HG03571 (cell line): Measurements from ENCODE around the gene L1TD1.
"Not testable (repeated sequence)": the region's sequence is repeated elsewhere in the genome, so short reads cannot be mapped to it uniquely, and the experiment has no call there.

ENCODE experiments used
- ATAC-seq: cut with Tn5 transposase; IDR thresholded peaks from one replicate; pipeline ENCODE4 v1.9.1; 2021; ENCODE audit not compliant: unreplicated experiment

L1TD1 gene

DNA sequence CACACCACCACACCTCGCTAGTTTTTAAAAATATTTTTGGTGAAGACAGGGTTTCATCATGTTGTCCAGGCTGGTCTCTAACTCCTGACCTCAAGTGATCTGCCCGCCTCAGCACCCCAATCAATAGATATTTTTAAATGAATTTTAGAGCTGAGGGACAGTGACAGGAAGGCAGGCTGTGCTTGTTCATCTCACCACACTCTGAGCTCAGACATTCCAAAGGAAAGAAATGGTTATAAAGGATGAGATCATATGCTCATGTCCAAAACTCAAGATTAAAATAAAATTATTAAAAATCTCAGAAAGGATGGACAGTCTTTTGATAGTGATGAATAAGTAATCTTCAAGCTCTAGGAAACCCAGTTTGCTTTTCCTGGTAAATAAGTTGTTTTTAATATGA, 40.9 kb downstream of the L1TD1 start:
- no peak for ATAC-seq

DNA sequence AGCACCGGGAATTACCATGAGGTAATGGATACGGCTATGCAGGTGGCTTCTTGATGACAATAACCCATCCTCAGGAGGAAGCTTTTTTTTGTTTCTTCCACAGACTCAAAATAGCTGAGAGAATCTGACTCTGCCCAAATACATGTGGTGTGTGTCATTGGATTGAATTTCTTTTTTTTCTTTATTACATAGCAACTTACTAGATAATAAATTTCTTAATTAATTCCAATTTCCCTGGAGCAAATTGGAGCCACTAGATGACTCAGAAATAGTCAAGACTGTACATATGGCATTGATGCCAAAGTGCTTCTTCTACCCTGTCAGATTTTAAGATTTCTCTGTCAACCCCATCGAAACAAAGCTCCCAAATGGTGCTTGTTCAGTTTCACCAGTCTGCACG, 42.7 kb downstream of the L1TD1 start:
- no peak for ATAC-seq

DNA sequence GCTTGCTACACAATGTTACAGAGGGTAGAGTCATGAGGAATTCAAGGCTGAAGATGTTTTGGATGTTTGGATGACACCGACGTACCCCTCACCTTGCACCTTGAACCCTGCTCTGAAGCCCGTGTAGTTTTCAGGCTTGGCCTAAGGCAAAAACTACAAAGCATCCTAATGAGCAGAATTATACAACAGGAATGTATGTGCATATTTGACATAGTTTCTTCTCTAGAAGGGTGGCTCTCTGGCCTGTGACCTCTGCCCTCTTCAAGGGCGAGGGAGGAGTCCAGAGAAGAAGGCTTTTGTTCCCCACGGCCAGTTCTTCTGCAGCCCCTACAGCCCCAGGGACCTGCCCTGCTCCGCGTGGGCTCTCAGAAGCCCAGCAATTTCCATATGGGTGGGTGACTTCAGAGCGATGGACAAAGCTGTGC, 43.3 kb downstream of the L1TD1 start:
- ATAC-seq, result no peak

GRCh38 chr1:62238507-62238906, 43.9 kb downstream of the L1TD1 start:
- ATAC-seq, result no peak

DNA sequence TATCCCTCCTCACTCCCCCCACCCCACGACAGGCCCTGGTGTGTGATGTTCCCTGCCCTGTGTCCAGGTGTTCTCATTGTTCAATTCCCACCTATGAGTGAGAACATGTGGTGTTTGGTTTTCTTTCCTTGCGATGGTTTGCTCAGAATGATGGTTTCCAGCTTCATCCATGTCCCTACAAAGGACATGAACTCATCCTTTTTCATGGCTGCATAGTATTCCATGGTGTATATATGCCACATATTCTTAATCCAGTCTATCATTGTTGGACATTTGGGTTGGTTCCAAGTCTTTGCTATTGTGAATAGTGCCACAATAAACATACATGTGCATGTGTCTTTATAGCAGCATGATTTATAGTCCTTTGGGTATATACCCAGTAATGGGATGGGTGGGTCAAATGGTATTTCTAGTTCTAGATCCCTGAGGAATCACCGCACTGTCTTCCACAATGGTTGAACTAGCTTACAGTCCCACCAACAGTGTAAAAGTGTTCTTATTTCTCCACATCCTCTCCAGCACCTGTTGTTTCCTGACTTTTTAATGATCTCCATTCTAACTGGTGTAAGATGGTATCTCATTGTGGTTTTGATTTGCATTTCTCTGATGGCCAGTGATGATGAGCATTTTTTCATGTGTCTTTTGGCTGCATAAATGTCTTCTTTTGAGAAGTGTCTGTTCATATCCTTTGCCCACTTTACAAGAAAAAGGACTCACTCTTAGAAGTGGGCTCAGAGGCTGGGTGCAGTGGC, 45.2 kb downstream of the L1TD1 start:
- ATAC-seq, result not testable (repeated sequence)

- ATAC-seq, result no peak
Measured at GRCh38 chr1:62240651-62241370, 46.2 kb downstream of the L1TD1 start.

- ATAC-seq, result no peak
Measured at GRCh38 chr1:62241371-62242131, 46.9 kb downstream of the L1TD1 start.

- not testable (repeated sequence) for ATAC-seq
Measured at GRCh38 chr1:62244380-62244779, 49.7 kb downstream of the L1TD1 start.

GRCh38 chr1:62245201-62245600, 50.6 kb downstream of the L1TD1 start:
- no peak for ATAC-seq

DNA sequence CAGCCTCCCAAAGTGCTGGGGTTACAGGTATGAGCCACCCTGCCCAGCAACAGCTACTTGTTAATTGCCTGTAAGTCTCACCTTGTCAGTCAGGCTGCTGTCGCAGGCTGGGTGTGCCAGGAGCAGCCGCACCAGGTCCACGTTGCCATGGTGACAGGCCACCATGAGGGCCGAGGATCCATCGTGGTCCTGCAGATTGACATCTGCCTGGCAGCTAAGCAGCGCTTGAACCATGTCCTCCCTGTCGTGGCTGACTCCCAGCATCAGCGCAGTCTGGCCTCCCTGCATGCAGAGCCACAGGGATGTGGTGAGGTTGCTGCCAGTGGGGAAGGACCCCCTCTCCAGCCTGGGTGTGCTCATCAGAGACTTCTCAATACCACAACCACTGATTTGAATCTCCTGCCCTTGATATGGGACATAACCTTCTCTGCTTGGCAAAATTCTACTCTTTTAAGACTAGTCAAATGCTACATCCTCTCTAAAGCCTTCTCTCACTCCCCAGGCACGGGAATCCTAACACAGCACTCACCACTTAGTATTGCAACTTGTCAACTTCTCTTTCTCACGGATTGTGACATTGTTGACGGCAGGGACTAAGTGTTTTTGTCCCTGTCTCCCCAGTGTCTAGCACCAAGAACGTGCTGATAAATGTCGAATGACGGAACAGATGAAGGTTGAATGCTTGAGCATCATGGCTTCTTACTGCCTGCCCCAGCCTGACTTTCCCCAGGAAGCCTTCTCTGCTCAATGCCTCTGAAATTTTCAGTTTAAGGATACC, 52.9 kb downstream of the L1TD1 start:
- no peak for ATAC-seq

- no peak for ATAC-seq
Measured at GRCh38 chr1:62250126-62250726, 55.6 kb downstream of the L1TD1 start.

DNA sequence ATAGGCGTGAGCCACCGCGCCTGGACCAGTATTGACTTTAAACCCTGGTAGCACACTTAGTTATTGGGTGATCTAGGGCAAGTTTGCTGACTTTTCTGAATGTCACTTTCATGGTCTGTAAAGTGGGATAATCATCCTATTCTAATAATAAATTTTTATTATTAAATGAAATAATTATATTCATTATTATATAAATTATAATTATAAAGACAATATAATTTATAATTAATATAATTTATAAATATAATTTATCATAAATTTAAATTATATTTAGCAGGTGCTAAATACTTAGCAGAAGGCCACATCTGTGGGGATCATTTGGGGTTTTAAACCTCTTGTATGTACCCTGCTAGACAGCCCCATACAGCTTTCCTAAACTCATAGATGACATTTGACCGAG, 64.9 kb downstream of the L1TD1 start:
- no peak for ATAC-seq

- no peak for ATAC-seq
Measured at GRCh38 chr1:62260688-62261087, 66.0 kb downstream of the L1TD1 start.
